Measurements from ENCODE around the gene HELLS.

Gene HELLS

GRCh38 chr10:94641480-94641879, 95.9 kb downstream of the HELLS start:
- H3K4me3 ChIP-seq (replicated peaks; ENCODE audit: low read depth, low read length) = no peak overlapping the region
- no peak for TF ChIP-seq CTCF (IDR thresholded peaks at IDR 0.05; ENCODE audit: insufficient read depth, low read length, poor library complexity, severe bottlenecking)
- DNase-seq (ENCODE audit: extremely low read depth, insufficient read length) = no peak
- no peaks in the 10 kb centered on the region for H3K36me3 ChIP-seq (ENCODE audit: control insufficient read depth, insufficient read depth, low read length)
- H3K27me3 ChIP-seq (replicated peaks; ENCODE audit: control insufficient read depth, insufficient read depth, low read length) = no peaks in the 10 kb centered on the region

GRCh38 chr10:94644352-94644751, 98.8 kb downstream of the HELLS start:
- Histone ChIP-seq H3K27me3 (replicated peaks; ENCODE audit: control insufficient read depth, insufficient read depth, low read length) (no peaks in the 10 kb centered on the region), H3K4me3 (replicated peaks; ENCODE audit: low read depth, low read length) (no peak overlapping the region), H3K36me3 (ENCODE audit: control insufficient read depth, insufficient read depth, low read length) (no peaks in the 10 kb centered on the region)
- no peak for TF ChIP-seq CTCF (IDR thresholded peaks at IDR 0.05; ENCODE audit: insufficient read depth, low read length, poor library complexity, severe bottlenecking)
- DNase-seq (ENCODE audit: extremely low read depth, insufficient read length) = no peak

- Histone ChIP-seq H3K36me3 (ENCODE audit: control insufficient read depth, insufficient read depth, low read length) (no peaks in the 10 kb centered on the region), H3K27me3 (replicated peaks; ENCODE audit: control insufficient read depth, insufficient read depth, low read length) (no peaks in the 10 kb centered on the region), H3K4me3 (replicated peaks; ENCODE audit: low read depth, low read length) (no peak overlapping the region)
- TF ChIP-seq CTCF (IDR thresholded peaks at IDR 0.05; ENCODE audit: insufficient read depth, low read length, poor library complexity, severe bottlenecking) = no peak
- no peak for DNase-seq (ENCODE audit: extremely low read depth, insufficient read length)
Measured at GRCh38 chr10:94645285-94645684, 99.7 kb downstream of the HELLS start.
